Memory B cell (primary cell): ENCODE data around the gene CD1D.
"Not testable (repeated sequence)": the region's sequence is repeated elsewhere in the genome, so short reads cannot be mapped to it uniquely, and the experiment has no call there.

Experiments
- ATAC-seq: fragments of 150-1000 bp; cut with Tn5 transposase; 2 replicates; pipeline ENCODE4 v1.10.0; 2021; ENCODE audit warnings: low read depth, mild to moderate bottlenecking, moderate library complexity
- DNase-seq, 2 donors: peaks; one replicate each; pipeline ENCODE4 v3.0.0; 2022; ENCODE audit warnings: low spot score in 2 of 2
- H3K27ac Mint-ChIP-seq: one replicate; pipeline ENCODE4 v1.8.0; 2022; ENCODE audit warnings: mild to moderate bottlenecking, moderate library complexity, mixed read lengths
- H3K27me3 Mint-ChIP-seq: one replicate; pipeline ENCODE4 v1.8.0; 2022; ENCODE audit warnings: mixed read lengths
- H3K36me3 Mint-ChIP-seq: one replicate; pipeline ENCODE4 v1.8.0; 2022; ENCODE audit warnings: mild to moderate bottlenecking, mixed read lengths
- H3K4me1 Mint-ChIP-seq: one replicate; pipeline ENCODE4 v1.8.0; 2022; ENCODE audit warnings: mixed read lengths
- H3K4me3 Mint-ChIP-seq: one replicate; pipeline ENCODE4 v1.8.0; 2022; ENCODE audit warnings: mild to moderate bottlenecking, moderate library complexity, mixed read lengths
- H3K9me3 Mint-ChIP-seq: one replicate; pipeline ENCODE4 v1.8.0; 2022; ENCODE audit warnings: mixed read lengths

The CD1D gene

DNA sequence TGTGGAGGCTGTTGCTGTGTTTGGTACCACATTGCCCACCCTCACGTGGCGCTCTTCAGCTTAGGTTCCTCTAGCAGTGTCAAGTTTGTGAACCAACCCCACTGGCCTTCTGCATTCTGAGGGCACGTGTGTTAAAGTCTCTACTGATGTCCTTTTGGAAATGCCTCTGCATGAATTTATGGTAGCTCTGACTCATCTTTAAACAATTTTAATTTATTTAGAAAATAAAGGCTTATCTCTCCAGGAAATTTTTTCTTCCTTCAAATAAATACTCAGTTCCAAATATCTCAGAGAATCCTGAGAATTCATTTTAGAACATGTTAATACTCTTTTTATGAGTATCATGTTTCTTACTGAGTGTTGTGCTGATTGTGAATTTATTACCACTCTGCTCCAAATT lies 5.5 kb downstream of the CD1D start:
- ATAC-seq (no peak), DNase-seq (no peak)
- Mint-ChIP-seq H3K27me3 (no peaks in the 10 kb centered on the region), H3K9me3 (no peaks in the 10 kb centered on the region), H3K27ac (peak overlapping the region; percentile 14), H3K4me3 (no peak overlapping the region), H3K36me3 (peaks cover 24% of the 10 kb centered on the region), H3K4me1 (peaks cover 42% of the 10 kb centered on the region)

DNA sequence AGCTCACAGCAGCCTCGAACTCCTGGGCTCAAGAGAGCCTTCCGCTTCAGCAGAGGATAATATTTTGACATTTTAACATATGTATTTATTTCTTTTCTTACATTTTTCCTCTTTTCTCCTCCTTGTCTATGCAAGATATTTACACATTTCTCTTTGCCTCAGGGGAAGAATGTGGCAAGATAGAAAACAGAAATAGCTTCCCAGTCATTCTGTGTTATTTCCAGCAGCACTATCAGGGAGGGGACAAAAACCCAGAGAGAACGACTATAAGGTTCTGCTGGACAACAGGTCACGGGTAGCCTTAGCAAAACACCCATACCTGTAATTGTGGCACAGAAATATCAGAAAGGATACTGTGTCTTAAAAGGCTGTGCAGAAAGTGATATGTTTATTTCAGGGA lies 7.9 kb downstream of the CD1D start:
- Mint-ChIP-seq H3K4me1 (peaks cover 22% of the 10 kb centered on the region), H3K36me3 (peaks cover 10% of the 10 kb centered on the region), H3K4me3 (no peak overlapping the region), H3K27me3 (no peaks in the 10 kb centered on the region), H3K9me3 (peaks cover under 1% of the 10 kb centered on the region), H3K27ac (no peak overlapping the region)
- no peak for ATAC-seq
- no peak for DNase-seq

DNA sequence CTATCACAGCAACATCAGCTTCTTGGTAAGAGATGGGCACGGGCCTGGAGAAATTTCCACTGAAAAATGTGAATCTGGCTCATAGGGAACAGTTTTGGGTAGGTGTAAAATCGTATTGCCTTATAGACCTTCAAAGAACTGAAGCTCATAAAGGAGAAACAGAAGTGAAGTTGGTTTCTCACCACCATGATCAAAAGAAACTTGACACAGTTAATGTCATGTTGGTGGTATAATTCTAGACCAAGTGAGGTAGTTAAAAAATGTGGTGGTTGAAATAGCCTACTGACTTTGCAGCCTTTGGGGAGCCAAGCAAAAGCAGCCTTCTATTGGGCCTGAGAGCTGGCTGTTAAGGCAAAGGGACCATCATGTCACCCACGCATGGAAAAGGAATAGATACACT lies 8.9 kb downstream of the CD1D start:
- H3K27ac Mint-ChIP-seq: no peak overlapping the region
- peaks cover 18% of the 10 kb centered on the region for H3K4me1 Mint-ChIP-seq
- no peak overlapping the region for H3K4me3 Mint-ChIP-seq
- H3K36me3 Mint-ChIP-seq: peaks cover 5% of the 10 kb centered on the region
- H3K27me3 Mint-ChIP-seq: no peaks in the 10 kb centered on the region
- no peak for DNase-seq
- peaks cover 2% of the 10 kb centered on the region for H3K9me3 Mint-ChIP-seq
- ATAC-seq: no peak

DNA sequence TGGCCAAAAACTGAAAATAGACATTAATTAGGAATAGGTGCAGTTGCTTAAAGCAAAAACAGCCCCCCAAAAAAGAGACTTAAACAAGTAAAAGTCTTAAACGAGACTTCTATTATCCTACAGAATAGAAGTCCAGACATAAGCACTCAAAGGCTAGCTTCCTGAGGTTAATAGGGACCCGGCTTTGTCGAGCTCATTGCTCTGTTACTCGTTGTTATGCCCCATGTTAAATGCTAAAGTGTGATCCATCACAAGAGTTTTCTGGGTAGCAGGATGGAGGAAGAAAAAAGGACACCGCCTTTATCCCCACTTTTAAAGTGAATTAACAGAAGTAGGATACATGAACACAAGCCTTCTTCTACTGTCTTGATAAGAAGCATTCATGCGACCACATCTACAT lies 10.6 kb downstream of the CD1D start:
- no peak for DNase-seq
- no peak for ATAC-seq
- Mint-ChIP-seq H3K27ac (no peak overlapping the region), H3K9me3 (peaks cover 2% of the 10 kb centered on the region), H3K27me3 (no peaks in the 10 kb centered on the region), H3K36me3 (peaks cover 2% of the 10 kb centered on the region), H3K4me1 (peaks cover 8% of the 10 kb centered on the region), H3K4me3 (no peak overlapping the region)

DNA sequence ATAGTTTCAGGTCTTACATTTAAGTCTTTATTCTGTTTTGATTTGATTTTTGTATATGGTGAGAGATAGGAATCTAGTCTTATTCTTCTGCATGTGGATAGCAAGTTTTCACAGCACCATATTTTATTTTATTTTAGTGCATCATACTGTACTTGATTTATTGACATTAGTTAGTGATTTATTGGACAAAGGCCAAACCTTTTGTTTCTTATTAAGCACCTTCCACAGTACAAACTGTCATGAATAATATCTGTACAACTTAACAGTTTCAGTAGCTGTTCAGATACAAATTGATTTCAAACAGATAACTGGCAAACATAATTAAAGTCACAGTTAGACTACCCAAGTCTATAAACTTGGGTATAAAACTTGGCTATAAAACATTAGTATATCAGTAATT lies 15.8 kb downstream of the CD1D start:
- H3K27ac Mint-ChIP-seq: no peak overlapping the region
- no peaks in the 10 kb centered on the region for H3K27me3 Mint-ChIP-seq
- no peaks in the 10 kb centered on the region for H3K36me3 Mint-ChIP-seq
- H3K4me1 Mint-ChIP-seq: peaks cover 10% of the 10 kb centered on the region
- DNase-seq: no peak
- no peak for ATAC-seq
- no peak overlapping the region for H3K4me3 Mint-ChIP-seq
- H3K9me3 Mint-ChIP-seq: peaks cover 2% of the 10 kb centered on the region

DNA sequence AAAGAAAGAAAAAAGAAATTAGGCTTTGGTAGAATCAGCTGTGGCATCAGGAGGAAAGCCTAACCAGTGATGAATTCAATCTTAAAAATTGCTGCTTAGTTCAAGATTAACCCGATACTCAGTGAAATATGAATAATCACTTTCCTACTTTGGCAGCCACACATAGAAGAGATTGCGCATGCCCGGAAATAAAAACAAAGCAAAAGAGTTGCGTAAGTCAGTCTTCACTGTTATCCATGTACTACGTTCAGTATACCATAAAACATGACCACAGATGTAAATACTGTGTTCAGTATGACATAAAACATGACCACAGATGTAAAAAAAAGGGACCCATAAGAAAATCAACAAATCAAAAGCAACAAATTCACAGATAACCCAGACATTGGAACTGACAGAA lies 19.2 kb downstream of the CD1D start:
- Mint-ChIP-seq H3K27me3 (no peaks in the 10 kb centered on the region), H3K4me3 (no peak overlapping the region), H3K36me3 (no peaks in the 10 kb centered on the region), H3K4me1 (peaks cover 24% of the 10 kb centered on the region), H3K27ac (no peak overlapping the region), H3K9me3 (no peaks in the 10 kb centered on the region)
- no peak for ATAC-seq
- no peak for DNase-seq

DNA sequence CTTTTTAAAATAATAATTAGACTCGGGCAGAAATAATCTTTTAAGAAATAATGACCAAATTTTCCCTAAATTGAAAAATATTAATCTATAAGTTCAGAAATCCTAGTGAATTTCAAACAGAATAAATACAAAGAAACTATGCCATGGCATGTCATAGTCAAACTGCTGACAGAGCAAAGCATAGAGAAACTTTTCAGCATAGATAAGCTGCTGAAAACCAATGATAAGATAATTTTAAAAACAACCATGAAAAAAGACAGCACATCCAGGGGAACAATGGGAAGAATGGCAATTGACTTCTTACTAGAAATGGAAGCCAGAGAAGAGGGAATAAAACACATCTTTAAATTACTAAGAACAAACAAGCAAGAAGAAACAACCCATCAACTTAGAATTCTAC lies 19.8 kb downstream of the CD1D start:
- Mint-ChIP-seq H3K27ac (no peak overlapping the region), H3K36me3 (peaks cover 2% of the 10 kb centered on the region), H3K9me3 (peaks cover 2% of the 10 kb centered on the region), H3K4me3 (no peak overlapping the region), H3K27me3 (no peaks in the 10 kb centered on the region), H3K4me1 (peaks cover 24% of the 10 kb centered on the region)
- ATAC-seq (no peak), DNase-seq (no peak)

DNA sequence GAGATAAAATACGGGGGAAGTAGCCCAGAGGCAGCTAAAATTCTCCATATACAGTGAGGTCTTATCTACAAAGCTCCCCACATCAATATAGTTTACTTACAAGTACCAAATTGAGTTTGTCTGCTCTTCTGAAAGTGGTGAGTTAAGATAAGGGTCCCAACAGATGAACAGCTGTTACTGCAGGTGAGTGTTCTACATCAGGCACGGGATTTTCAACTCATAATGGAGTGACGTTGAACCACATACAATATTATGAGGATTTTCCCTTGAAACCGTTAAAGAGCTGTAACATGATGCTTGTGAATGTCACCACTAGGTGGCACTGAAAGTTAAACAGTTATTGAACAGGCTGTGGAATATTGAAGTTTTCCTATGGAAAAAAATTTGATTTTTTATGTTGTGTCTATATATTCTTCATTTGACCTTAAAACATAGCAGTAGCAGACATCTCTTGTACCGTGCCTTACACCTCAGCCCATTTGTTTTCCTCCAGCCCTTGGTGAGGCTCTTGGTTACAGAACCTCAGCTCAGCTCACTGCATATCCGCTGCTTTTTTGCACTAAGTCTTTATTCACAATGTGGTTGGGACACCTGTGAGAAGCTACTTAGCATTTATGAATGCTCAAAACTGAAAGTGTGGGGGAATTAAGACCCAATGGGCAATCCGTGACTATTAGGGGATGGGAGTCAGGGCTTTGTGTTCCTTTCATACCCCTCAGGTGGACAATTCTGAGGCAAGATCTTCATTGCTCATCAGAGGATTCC lies 23.2 kb downstream of the CD1D start:
- ATAC-seq (peak; percentile 86), DNase-seq (peak in 1 of 2 donors; percentile 39)
- Mint-ChIP-seq H3K27me3 (no peaks in the 10 kb centered on the region), H3K27ac (peak overlapping the region; percentile 82), H3K36me3 (peaks cover 4% of the 10 kb centered on the region), H3K4me3 (peak overlapping the region; percentile 72), H3K9me3 (peaks cover 9% of the 10 kb centered on the region), H3K4me1 (peaks cover 19% of the 10 kb centered on the region)

DNA sequence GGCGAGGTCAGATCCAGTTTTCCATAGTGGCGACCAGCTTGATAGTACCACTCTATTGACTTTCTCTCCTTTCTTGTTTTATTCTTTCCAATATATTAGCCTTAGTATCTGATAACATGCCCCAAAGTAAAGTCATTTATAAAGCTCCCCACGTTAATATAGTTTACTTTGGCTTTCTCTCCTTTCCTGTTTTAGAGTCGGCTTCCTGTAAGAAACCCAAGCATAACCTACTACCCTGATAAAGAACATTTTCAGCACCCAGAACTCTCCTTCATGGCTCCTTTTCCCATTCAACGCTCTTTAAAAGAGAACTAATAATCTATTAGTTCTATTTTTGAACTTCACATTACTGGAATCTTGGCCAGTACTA lies 23.7 kb downstream of the CD1D start:
- ATAC-seq (no peak), DNase-seq (no peak)
- Mint-ChIP-seq H3K4me3 (peak overlapping the region; percentile 4), H3K9me3 (peaks cover 9% of the 10 kb centered on the region), H3K27me3 (no peaks in the 10 kb centered on the region), H3K36me3 (peaks cover 4% of the 10 kb centered on the region), H3K4me1 (peaks cover 19% of the 10 kb centered on the region), H3K27ac (peak overlapping the region; percentile 82)

DNA sequence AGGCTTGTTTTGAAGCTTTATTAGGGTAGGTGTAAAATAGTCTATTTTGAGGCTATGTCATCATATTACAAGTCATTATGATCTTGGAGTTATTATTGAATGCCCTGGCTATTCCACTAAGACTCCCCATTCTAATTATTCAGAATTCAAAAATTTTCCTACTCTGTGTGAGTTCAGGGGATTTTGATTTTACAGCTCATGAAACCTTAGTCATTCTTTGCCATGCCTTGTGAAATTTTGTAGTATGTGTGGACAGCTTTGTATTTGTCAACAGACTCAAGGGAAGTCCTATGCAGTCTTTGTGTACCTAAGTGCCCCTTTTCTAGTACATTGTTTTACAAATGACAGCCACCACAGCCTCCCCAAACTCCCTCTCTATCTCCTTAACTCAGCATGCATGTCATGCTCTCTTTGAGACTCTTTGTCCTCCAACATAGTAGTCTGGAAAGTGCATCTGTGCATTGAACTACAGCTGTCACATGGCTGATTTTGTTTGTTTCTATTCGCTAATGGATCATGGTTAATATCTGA lies 28.0 kb downstream of the CD1D start:
- H3K36me3 Mint-ChIP-seq: peaks cover 4% of the 10 kb centered on the region
- H3K4me1 Mint-ChIP-seq: peaks cover 11% of the 10 kb centered on the region

DNA sequence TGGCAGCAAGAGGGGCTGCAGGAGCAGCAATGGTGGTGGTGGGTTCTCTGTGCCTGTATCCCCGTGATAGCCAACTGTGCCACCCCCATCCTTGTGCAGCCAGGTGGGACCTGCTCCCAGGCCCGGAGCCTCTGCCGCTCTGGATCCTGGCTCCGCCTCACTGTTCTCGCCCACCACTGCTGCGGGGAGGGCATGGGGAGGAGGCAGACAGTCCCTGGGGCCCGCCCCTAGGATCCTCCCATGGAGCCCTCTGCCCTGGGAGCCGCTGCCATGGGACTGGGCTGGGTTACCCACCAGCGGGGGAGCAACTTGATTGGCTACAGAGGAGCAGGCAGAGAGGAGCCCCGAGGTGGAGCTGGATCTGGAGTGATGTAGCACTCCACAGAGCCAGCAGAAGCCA lies 31.6 kb downstream of the CD1D start:
- ATAC-seq (no peak), DNase-seq (no peak)
- no peak overlapping the region for H3K4me3 Mint-ChIP-seq
- H3K4me1 Mint-ChIP-seq: peaks cover 2% of the 10 kb centered on the region
- H3K9me3 Mint-ChIP-seq: peaks cover 4% of the 10 kb centered on the region
- H3K36me3 Mint-ChIP-seq: peaks cover 2% of the 10 kb centered on the region
- H3K27me3 Mint-ChIP-seq: no peaks in the 10 kb centered on the region
- H3K27ac Mint-ChIP-seq: no peak overlapping the region

More for the DNA sequence above, 28.0 kb downstream of the CD1D start:
- no peak overlapping the region for H3K4me3 Mint-ChIP-seq
- DNase-seq: no peak
- ATAC-seq: no peak
- H3K27me3 Mint-ChIP-seq: no peaks in the 10 kb centered on the region
- H3K27ac Mint-ChIP-seq: no peak overlapping the region
- peaks cover 9% of the 10 kb centered on the region for H3K9me3 Mint-ChIP-seq

DNA sequence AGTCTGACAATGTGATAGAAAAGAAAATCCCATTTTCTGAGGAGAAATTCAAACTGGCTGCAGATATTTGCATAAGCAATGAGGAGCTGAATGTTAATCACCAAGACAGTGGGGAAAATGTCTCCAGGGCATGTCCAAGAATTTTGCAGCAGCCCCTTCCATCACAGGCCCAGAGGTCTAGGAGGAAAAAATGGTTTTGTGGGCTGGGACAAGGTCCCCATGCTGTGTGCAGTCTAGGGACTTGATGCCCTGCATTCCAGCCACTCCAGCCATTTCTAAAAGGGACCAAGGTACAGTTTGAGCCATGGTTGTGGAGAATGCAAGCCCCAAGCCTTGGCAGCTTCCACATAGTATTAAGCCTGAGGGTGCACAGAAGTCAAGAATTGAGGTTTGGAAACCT lies 42.8 kb downstream of the CD1D start:
- not testable (repeated sequence) for DNase-seq, H3K4me1 Mint-ChIP-seq, H3K27ac Mint-ChIP-seq, H3K27me3 Mint-ChIP-seq, ATAC-seq, H3K4me3 Mint-ChIP-seq
- Mint-ChIP-seq H3K9me3 (peaks cover 12% of the 10 kb centered on the region), H3K36me3 (peaks cover 12% of the 10 kb centered on the region)

DNA sequence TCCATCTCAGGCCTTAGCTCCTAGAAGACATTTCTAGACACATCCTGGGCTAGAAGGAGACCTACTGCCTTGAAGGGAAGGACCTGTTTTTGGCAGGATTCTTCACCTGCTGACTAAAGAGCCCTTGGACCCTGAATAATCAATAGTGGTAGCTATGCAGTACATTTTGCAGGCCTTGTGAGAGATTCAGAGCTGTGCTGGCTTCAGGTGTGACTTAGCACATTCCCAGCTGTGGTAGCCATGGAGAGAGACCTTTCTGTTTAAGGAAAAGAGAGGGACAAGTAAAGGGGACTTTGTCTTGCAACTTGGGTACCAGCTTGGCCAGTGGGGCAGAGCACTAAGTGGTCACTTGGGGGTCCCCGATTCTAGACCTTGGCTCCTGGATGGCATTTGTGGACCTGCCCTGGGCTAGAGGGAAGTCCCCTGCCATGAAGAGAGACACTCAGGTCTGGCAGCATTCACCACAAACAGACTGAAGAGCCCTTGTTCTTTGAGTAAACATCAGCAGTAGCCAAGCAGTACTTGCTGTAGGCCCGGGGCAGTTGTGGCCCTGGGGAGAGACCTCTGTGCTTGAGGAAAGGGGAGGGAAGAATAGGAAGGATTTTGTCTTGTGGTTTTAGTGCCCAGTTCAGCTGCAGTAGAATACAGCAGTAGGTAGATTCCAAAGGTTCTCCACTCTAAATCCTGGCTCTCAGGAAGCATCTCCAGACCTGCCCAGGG lies 47.4 kb downstream of the CD1D start:
- Mint-ChIP-seq H3K9me3 (peaks cover 5% of the 10 kb centered on the region), H3K27ac (no peak overlapping the region), H3K4me3 (no peak overlapping the region), H3K36me3 (peaks cover 5% of the 10 kb centered on the region), H3K4me1 (no peaks in the 10 kb centered on the region), H3K27me3 (peaks cover 1% of the 10 kb centered on the region)
- no peak for DNase-seq
- no peak for ATAC-seq
